GM21528 (cell line): ENCODE data around the gene ATP1B2.

ENCODE experiments used
- ATAC-seq: cut with Tn5 transposase; IDR thresholded peaks from one replicate; pipeline ENCODE4 v1.9.1; 2021; ENCODE audit warnings: mild to moderate bottlenecking, moderate library complexity; ENCODE audit not compliant: unreplicated experiment, low FRiP score

The ATP1B2 gene

GRCh38 chr17:7706631-7707354 is 56.1 kb downstream of the ATP1B2 start:
- ATAC-seq: no peak
